Hepatocyte (in vitro differentiated cells): ENCODE results near the gene SULT1A2.

Source experiments
- EZH2 ChIP-seq: fragments of 200-600 bp; sonication (generic); IDR thresholded peaks from 2 replicates; pipeline ENCODE4 v1.6.1; 2016; ENCODE audit warnings: antibody characterized with exemption, mild to moderate bottlenecking, borderline replicate concordance
- EZH2phosphoT487 ChIP-seq: fragments of 200-600 bp; sonication (generic); IDR thresholded peaks from one replicate; pipeline ENCODE4 v1.6.1; 2018; ENCODE audit warnings: antibody characterized with exemption, mild to moderate bottlenecking, low read depth, moderate library complexity; ENCODE audit not compliant: unreplicated experiment, severe bottlenecking
- TF ChIP-seq, protein P1 (sequence below): fragments of 200-600 bp; sonication (generic); IDR thresholded peaks from 2 replicates; pipeline ENCODE4 v1.5.1; 2016; ENCODE audit warnings: antibody characterized with exemption, mild to moderate bottlenecking; ENCODE audit not compliant: poor library complexity

DNA sequence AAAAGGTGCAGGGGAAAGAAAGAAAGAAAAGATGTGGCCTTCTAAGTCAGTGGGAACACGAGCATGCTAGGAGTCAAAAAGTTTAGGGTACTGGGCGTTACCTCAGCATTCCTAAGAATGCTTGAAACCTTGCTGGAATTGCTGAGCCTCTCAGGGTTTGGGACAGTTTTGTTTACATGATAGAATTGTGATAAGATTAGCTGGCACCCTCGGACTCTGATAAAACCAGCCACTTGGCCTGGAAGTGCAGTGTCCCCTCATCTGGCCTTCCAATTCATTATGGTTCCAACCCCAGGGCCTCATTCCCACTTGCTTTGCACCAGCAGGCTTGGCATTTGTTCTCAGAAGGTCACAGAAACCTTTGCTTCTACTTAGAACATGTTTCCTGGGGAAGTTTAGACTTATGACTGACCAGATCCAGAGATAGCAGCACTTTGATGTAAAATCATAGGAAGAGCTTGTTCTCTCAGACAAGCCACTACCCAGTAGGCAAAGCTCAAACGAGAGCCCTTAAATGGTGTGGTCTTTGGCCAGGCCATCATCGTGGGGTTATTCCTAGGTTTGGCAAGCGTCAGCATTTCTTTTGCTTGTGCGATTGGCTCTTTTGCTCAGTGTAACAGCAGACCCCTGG, 35.2 kb downstream of the SULT1A2 start:
- TF ChIP-seq, protein P1, sequence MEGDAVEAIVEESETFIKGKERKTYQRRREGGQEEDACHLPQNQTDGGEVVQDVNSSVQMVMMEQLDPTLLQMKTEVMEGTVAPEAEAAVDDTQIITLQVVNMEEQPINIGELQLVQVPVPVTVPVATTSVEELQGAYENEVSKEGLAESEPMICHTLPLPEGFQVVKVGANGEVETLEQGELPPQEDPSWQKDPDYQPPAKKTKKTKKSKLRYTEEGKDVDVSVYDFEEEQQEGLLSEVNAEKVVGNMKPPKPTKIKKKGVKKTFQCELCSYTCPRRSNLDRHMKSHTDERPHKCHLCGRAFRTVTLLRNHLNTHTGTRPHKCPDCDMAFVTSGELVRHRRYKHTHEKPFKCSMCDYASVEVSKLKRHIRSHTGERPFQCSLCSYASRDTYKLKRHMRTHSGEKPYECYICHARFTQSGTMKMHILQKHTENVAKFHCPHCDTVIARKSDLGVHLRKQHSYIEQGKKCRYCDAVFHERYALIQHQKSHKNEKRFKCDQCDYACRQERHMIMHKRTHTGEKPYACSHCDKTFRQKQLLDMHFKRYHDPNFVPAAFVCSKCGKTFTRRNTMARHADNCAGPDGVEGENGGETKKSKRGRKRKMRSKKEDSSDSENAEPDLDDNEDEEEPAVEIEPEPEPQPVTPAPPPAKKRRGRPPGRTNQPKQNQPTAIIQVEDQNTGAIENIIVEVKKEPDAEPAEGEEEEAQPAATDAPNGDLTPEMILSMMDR: no peak
- TF ChIP-seq EZH2 (no peak), EZH2phosphoT487 (no peak)
